Uterus (tissue), 2 donors: ENCODE measurements around the gene PEX11A.

Experiments used
- CTCF ChIP-seq, 4 experiments: fragments of 200-600 bp in 2 of 4; fragments of 450-650 bp in 2 of 4; sonication (generic) in 2 of 4; IDR thresholded peaks; one replicate each; pipeline ENCODE4 v1.5.1; 2016 to 2019; ENCODE audit warnings: antibody characterized with exemption in 4 of 4, mild to moderate bottlenecking in 2 of 4, moderate library complexity in 1 of 4
- POLR2A ChIP-seq, 2 donors: fragments of 450-650 bp; IDR thresholded peaks; one replicate each; pipeline ENCODE4 v1.6.1; 2016; ENCODE audit warnings: antibody characterized with exemption in 2 of 2, mild to moderate bottlenecking in 1 of 2, moderate library complexity in 1 of 2

DNA sequence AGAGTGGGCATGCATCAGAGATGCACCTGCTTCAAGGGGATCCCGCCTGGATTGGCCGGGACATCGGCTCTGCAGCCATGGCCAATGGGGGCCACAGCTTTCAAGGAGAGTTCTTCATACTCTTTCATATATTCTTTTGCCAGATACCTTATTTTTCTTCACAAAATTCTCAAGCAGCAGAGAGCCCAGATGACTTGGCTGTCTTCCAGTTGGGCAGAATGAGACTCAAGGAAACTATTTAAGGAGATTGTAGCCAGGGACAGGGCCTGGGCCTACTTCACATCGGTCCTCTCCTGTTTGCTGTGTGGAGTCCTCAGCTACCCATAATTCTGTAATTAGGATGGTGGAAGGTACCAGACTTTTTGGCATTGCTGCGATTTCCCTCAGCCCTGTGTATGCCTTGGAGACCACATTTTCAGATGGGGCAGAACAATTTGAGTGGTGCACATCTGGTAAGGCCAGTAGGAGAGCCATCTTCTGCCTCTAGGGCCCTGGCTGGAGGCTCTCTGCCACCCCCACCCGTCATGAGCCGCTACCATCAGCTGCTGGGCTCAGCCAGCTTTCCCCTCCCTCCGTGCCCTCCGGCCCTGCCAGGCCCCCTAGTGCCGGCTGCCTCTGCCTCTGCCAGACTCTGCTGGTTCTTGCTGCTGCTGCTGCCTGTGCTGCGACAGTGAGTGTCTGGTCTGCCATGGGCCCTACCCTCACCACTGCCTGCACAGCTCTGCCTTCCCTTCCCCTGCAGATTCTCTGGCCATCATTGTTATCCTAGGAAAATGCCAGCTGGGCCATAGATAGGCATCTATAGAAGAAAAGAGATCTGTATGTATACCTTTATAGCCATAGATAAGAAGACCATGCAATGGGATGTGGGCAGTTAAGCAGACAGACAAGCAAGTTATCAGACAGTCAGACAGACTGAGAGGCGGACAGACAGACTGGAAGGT, 18.1 kb downstream of the PEX11A start:
- TF ChIP-seq CTCF (IDR thresholded peaks at IDR 0.05), result no peak
- TF ChIP-seq POLR2A (IDR thresholded peaks at IDR 0.05), result no peak
